ENCODE results near the gene KLHL29.

KLHL29 gene

DNA sequence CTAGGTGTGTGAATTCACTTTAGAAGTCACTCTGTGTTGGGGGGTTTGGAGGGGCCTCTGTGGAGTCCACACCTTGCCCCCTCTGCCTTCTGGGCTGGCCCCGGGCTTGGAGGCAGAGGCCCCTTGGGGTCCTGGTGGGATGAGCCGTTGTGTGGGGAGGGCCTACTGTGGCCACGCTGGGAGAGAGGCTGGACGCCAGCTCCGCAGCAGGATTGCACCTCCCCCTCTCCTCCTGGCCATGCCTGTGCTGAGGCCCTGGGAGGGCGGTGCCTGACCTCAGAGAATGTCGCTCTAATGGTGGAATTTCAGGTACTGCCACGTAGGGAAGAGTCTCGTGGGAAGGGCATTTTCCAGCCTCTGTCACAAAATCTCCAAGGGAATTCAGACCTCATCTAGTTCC lies 304.9 kb downstream of the KLHL29 start:
- no peak for DNase-seq

DNA sequence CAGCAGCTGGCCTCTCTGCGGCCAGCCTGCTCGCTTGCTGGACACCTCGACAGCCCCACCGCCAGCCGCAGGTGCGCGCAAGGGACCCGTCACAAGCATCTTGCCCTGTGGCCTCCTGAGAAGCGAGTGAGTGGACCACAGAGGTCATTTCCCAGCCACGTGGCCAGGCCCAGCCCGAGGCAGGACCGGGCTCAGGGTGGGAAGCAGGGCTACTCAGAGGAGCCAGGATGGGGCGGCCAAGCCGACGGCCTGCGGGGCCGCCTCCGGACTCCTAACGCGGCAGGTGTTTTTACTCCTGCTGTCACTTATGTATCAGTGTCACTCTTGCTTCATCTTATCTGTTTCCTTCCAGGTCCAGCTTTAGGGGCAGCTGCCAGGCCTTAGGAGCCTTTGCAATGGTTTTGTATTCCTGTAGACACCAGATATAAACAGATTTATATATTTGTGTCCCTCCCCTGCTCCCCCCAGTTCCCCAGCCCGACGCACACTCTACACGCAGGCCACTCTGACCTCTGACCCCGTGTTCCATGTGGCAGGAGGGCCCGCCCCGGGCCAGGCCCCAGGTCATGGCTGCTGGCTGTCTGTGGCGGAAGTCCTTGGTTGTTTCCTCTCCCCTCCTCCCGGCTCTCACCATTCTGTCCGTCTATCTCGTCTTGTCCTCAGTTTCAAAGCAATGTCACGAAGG lies 305.6 kb downstream of the KLHL29 start:
- no peak for DNase-seq

DNA sequence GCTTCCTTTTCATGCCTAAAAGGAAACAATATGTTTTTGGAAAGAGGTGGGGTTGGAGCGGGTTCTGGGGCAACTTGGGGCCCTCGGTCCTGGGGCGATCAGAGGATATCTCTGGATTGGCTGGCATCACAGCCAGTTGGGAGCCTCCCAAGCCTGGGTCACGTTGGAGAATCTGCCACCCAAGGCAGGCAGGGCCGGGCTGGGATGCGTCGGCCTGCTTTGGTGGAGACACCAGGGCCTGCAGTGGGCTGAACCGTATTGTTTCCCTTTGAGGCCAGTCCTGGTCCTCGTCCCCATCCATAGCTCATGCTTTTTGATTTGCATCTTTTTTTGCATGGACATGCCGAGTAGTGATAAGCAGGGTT lies 306.1 kb downstream of the KLHL29 start:
- no peak for DNase-seq

DNA sequence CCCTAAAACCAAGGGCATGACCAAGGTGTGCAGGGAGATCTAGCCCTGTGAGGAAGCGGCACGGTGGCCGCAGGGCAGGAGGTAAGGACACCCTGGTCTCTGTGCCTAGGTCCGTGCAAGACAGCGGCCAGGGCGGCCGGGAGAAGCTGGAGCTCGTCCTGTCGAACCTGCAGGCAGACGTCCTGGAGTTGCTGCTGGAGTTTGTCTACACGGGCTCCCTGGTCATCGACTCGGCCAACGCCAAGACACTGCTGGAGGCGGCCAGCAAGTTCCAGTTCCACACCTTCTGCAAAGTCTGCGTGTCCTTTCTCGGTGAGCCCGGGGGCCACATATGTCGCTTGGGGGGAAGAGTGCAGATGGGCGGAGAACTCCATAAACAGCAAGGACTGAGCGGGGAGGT lies 306.6 kb downstream of the KLHL29 start:
- DNase-seq = no peak

DNA sequence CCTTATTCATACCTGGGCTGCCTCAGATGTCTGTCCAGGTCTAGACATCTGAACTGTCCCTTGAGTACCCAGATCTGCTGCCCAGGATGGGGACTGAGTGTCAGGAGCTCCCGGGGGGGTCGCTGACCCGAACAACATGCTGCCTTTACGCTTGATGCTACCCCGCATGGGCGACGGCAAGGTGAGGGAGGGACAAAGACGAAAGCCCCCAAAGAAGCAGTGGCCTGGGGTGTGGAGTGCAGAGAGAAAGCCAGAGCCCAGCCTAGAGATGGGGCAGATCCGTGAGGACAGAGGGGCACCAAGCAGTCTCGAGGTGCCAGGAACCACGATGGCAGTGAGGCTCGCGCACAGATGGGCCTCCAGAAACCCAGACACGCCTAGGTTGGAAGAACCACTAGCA lies 307.3 kb downstream of the KLHL29 start:
- no peak for DNase-seq

DNA sequence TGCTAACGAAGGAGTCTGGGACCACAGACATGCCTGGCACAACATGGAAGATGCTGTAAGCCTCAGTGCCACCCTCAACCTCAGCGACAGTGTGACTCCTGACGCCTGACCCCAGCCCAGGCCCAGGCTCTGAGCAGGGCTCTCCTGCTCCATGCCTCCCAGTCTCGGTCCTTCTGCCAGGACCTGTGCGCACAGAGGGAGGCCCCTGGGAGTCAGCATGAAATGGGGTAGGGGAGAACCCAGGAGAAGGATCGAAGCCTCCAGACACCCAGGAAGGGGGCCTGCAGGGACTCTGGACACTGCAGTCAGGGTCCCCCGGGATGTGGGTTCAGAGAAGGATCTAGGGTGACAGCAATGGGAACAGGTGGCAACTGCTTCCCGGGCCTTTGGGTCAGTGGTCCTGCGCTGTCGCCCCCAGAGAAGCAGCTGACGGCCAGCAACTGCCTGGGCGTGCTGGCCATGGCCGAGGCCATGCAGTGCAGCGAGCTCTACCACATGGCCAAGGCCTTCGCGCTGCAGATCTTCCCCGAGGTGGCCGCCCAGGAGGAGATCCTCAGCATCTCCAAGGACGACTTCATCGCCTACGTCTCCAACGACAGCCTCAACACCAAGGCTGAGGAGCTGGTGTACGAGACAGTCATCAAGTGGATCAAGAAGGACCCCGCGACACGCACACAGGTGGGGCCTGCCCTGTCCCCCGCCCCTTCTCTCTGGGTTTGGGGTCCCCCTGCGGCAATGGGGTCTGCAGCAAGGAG lies 308.0 kb downstream of the KLHL29 start:
- DNase-seq = no peak

DNA sequence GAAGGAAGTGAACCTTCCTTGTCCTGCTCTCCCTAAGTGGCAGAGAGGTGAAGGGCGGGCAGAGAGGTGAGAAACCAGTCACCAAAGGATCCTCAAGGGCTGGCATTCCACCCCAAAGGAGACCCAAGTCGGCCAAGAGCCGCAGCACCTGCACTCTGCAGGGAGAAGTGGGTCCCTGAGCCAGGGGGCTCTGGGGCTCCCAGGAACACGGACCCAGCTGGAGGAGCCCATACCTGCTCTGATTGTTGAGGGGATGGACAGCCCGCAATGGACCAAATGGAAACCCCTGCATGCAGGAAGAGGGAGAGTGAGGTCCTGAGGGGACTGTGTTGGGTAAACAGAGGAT lies 308.6 kb downstream of the KLHL29 start:
- no peak for DNase-seq

DNA sequence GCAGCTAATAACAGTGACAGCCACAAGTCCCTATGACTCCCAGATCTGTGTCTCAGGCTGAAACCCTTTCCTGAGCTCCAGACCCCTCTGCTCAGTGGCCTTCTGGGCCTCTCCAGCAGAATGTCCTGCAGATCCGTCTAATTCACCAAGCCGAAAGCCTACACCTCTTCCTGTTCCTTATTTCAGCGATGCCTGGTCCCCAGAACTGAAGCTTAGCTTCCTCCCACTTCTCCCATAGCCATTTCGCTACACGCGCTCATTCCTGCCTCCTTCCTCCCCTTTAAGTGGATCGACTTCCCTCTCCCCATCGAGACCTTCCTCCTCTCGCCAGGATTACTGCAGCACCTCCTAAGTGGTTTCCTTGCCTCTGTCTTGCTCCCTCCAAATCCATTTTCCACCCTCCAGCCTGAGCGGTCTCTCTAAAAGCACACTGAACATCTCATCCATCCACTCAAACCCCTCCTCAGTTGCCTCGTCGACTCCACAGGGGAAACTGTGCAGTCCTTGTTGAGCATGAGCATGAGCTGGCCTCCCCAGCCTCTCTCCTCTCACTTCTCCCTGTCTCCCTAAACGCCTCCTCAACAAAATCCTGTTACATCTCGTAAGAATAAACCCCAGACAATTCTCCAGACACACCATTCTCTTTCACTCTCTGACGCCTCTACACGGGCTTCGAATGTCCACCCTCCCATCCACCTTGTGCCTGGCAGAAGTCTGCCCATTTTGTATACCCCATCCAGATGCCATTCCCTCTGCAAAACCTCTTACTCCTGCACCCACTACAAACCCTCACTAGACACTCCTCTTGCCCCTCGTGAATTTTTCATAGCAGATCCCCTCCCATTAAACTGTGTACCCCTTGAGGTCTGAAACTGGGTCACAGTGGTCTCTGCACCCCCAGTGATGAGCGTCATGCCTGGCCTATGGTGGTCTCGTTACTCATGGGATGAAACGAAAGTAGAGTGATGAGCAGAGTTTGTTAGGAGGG lies 309.4 kb downstream of the KLHL29 start:
- DNase-seq = no peak

DNA sequence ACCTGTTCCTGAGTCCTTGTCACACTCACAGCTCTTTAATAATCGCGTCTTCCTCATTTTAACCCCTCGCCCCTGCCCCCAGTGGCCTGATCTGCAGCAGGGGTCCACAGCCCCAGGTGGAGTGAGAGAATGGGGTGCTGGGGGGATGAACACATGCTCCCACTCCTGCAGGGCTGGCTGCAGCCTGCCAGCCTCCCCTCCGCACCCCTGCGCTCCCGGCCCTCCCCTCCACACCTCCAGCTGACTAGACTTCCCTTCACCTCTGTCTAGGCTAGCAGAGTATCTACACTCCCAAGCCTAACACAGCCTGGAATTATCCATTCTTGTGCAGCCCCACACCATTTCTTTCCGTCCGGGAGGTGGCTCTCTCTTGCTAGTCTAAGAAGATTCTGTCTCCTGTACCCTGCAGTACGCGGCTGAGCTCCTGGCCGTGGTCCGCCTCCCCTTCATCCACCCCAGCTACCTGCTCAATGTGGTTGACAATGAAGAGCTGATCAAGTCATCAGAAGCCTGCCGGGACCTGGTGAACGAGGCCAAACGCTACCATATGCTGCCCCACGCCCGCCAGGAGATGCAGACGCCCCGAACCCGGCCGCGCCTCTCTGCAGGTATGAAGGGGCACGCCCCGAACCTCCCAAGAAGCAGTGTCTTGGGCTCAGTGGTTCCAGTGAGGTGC lies 310.4 kb downstream of the KLHL29 start:
- no peak for DNase-seq

DNA sequence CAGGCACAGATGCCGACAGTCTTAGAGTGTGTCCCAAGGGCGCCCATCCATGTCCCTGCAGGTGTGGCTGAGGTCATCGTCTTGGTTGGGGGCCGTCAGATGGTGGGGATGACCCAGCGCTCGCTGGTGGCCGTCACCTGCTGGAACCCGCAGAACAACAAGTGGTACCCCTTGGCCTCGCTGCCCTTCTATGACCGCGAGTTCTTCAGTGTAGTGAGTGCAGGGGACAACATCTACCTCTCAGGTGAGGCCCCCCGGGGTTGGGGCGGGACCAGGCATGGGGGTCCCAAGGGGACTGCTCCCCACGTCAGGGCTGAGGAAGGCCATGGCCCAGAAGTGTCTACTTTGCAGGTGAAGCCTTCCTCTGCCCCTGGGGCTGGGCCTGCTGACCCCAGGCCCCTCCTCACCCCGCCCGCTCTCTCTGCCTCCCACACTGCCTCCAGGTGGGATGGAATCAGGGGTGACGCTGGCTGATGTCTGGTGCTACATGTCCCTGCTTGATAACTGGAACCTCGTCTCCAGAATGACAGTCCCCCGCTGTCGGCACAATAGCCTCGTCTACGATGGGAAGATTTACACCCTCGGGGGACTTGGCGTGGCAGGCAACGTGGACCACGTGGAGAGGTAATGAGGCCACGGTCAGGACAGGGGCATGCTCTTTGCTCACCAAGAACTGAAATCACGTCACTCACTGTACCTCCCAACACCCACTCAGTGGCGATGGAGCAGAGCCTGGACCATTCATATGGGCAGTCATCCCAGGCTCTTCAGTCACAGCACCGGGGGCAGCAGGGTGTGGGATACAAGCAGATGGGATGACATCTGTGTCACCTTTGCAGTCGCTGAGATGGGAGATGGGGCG lies 311.1 kb downstream of the KLHL29 start:
- DNase-seq = no peak

DNA sequence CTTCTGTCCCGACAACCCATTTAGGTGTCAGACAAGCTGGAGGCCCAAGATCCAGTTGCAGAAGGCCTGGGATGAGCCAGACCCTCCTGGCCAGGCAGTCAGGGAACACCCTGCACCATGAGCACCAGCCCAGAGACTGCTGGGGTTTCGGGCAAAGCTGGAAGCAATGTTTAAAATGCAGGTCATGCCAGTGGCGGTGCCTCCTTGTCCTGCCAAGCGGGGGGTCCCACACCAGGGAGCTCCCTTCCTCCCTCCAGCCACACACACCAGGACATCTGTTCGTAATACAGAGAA lies 311.7 kb downstream of the KLHL29 start:
- DNase-seq = no peak

DNA sequence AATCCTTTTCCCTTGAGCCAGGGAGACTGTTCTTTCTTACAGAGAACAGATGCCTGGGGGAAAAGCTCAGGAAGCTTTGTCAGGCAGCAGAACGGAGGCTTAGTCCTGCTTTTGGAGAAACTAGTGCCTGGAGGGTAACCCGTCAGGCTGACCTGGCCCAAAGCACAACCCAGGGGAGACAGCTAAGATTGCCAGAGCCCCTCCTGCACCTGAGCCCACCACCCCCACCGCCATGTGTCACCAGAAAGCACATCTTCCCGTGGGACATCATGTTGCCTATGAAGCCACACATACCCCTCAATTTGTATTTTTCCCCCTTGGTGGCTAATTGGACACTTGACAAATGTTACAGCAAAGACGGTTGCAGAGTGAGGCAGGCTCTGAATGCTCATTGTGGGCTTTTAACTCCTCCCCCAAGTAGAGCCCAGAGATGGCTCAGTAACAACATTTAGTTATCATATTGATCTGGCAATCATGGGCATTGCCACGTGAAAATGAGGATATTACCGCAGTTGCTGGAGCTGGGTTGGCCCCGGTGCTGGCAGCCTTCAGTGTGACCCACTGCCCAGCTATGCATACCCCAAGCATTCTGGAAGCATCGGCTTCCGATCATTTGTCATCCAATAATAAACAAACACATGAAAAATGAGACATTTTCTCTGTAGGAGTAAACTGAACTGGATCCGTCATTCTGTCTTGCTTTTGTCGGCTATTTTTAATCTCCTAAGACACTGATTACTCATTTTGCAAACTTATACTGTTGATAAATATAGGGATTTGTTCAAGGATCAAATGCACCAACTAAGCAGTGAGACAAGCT lies 312.5 kb downstream of the KLHL29 start:
- no peak for DNase-seq

DNA sequence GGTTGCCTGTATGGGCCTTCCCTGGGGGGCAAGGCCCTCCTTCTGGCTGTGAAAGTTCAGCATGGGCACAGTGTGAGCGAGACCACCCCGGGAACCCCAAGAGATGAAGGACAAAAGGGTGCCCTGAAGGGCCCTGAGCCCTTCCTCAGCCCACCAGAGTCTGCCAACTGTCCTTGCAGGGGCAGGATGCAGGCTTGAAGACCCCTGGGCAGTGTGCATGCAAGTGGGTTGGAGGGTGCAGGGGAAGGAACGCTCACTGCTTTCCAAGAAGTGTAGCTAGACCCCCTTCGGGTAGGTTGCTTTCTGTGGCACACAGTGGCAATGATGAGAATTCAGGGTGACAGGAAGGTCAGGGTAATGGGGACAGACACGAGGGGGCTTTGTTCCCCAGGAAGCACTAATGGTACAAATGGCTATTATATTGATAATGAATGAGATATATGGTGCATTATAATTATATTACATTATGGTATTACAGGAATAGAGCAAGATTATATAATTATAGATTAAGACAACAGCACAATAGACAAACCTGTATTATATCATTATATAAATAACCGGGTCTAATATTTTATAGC lies 313.2 kb downstream of the KLHL29 start:
- no peak for DNase-seq

DNA sequence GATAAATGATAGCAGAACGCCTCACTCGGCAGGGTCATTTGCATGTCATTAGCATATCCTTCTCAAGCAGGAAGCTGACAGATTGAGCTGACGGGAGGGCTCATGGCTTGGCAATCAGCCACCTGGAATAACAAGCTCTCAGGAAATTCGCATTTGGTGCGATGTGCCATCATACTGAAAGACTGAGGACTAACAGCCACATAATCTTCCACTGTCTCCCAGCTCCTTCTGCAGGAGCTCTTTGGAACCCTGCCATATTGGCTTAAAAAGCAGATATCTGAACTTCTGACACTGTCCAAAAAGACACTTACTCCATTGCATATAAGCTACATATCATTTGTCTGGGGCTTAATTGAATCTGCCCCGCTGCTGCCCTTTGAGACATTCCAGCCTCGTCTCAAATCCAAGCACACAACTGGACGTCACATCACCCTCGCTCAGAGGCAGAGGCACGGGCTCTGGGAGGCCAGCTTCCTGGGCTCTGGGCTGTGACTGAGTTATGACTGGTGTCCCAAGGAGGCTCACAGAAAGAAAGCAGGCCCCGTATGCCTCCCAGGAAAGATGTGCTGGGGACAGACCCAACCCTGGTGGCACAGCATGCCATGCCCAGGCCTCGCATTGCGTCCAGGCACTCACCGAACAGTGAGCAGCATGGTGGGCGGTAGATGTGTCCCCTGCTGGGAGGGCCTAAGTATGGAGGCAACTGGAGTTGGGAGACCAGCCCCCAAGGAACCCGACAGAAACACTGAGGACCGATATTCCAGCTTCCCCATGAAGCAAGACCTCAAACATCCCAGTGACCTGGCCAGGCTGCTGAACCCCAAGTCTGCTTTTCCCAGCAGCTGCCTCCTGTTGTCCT lies 314.0 kb downstream of the KLHL29 start:
- no peak for DNase-seq

DNA sequence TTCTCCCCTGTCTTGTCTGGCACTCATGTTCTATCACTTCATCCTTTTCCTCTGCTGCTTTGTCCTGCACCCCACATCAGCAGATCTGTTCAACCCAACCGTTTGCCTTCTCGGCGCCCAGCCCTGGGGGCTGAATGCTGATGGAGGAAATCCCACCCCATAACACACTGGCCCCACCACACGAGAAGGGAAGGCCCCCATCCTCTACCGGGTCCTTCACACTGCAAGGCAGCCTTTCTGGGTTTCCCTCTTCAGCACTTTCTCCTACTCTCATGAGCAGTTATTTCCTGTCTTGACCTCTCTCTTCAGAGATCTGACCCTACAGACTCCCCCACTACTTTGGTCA lies 314.6 kb downstream of the KLHL29 start:
- no peak for DNase-seq

DNA sequence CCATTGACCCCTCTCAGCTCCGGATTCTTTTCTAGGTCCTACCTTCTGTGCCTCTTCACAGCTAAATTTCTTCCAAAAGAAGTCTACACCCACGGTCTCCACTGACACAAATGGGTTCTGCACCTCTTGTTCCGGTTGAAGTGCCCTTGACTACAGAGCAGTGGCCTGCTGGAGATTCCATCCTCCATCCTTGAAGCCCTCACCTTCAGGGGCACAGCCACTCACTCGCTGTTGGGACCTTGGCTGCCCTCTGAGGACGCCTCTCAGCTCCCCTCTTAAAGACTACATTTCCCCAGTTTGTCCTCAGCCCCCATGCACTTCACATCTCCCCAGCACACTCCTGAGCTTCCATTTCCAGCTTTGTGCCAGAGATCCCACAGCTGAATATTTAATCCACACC lies 315.6 kb downstream of the KLHL29 start:
- no peak for DNase-seq

DNA sequence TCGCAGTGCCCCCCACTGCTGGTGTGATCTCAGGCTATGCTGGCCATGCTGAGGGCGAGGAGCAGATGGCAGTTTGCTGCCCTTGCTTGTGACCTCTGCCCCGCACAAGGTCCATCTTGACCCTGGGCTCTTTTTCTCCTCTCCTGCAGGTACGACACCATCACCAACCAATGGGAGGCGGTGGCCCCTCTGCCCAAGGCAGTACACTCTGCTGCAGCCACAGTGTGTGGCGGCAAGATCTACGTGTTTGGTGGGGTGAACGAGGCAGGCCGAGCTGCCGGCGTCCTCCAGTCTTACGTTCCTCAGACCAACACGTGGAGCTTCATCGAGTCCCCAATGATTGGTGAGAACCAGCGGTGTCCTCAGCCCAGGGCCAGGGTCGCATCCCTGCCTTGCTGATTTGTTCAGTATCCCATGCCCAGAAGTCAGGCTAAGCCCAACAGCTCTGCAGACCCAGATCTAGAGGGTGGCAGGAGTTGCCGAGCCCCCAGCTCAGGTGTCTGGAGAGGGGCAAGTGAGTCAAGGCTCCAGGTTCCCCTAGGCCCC lies 318.1 kb downstream of the KLHL29 start:
- DNase-seq = no peak

DNA sequence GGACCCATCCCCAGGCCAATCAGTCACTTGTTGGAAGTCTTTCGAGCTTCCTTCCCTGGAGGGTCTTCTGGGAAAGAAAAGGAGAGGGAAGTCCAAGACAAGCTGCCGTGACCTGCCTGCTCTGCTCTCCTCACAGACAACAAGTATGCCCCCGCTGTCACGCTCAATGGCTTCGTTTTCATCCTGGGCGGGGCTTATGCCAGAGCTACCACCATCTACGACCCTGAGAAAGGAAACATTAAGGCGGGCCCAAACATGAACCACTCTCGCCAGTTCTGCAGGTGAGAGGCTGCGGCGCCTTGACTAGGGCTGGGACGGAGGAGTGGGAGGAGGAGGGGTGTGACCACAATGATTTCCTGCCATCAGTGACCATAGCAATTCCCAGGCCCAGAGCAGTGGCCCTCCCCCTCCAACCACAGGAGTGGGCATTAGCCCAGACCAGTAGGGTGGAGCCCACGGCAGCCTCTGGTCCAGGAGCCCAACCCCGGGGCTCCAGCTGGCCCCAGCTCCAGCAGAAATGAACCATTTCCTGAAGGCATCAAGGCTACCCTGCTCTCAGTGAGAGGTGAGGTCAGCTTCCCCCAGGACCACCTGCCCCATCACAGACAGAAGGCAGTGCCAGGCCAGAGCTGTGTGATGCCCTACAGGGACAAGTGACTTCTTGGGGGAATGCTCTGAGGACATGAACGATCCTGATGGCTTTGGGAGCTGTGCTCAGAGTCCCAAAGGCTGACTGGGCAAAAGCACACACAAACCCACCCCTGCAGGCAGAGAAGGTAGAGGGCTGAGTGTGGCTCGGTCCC lies 318.8 kb downstream of the KLHL29 start:
- DNase-seq = no peak
